Measurements from ENCODE around the gene LILRA5. TPM values are rescaled to one million over a fixed set of nuclear protein-coding genes. Genes with fewer than 3 reads are reported as not detected.

LILRA5 gene
- total and polyA plus RNA-seq, 2 of the 8 experiments (the other 6 are each of a cell fraction or from before 2014, with no cell fraction given): not detected

- CTCF ChIA-PET (ENCODE audit: partially characterized antibody): interaction anchor here (1.3 to 1.9 kb wide), 4 partner anchors 9 to 45 kb away, joined by 3 to 7 read pairs (median 4); no protein-coding TSS in a partner anchor
- 77% methylated on average over 6 of the region's 6 CpGs; no CpG with 5 or more reads in 1 of the 2 experiments for WGBS, 2 experiments (ENCODE audit: extremely low coverage in 1 of 2, insufficient coverage in 1 of 2, insufficient read length in 1 of 2, insufficient replicate concordance in 2 of 2, low coverage in 1 of 2, low lambda C conversion rate in 2 of 2, missing lambda C conversion rate in 1 of 2)
- TF ChIP-seq TAF7 (optimal IDR thresholded peaks at IDR 0.05; ENCODE audit: borderline replicate concordance, low read depth, low read length): no peak
- TF ChIP-seq CHD2 (IDR thresholded peaks at IDR 0.05; ENCODE audit: low read length): no peak
- TF ChIP-seq POLR2A (IDR thresholded peaks at IDR 0.05; ENCODE audit: control extremely low read depth in 1 of 2, low read depth in 2 of 2, low read length in 2 of 2): no peak
- TF ChIP-seq JUN (IDR thresholded peaks at IDR 0.05; ENCODE audit: low read depth, low read length): no peak
- no peak for TF ChIP-seq RFX5 (IDR thresholded peaks at IDR 0.05; ENCODE audit: borderline replicate concordance, low read depth, low read length)
- no peak for TF ChIP-seq ASH2L (IDR thresholded peaks at IDR 0.05; ENCODE audit: low read length)
- no peak for TF ChIP-seq KDM4A (IDR thresholded peaks at IDR 0.05; ENCODE audit: low read depth, low read length, severe bottlenecking)
- TF ChIP-seq PHF8 (conservative IDR thresholded peaks at IDR 0.05; ENCODE audit: low read depth, low read length): no peak
- TF ChIP-seq MAFK (IDR thresholded peaks at IDR 0.05; ENCODE audit: low read depth, low read length): no peak
- TF ChIP-seq CBX5 (IDR thresholded peaks at IDR 0.05; ENCODE audit: low read depth, low read length): no peak
- no peak for TF ChIP-seq SP2 (IDR thresholded peaks at IDR 0.05; ENCODE audit: low read length)
- no peak for TF ChIP-seq JUND (IDR thresholded peaks at IDR 0.05; ENCODE audit: low read length)
- TF ChIP-seq RAD21 (IDR thresholded peaks at IDR 0.05 in 1 of 2, conservative IDR thresholded peaks at IDR 0.05 in 1 of 2; ENCODE audit: low read depth in 2 of 2, low read length in 2 of 2): no peak
- no peak for TF ChIP-seq HDAC6 (IDR thresholded peaks at IDR 0.05; ENCODE audit: low read depth, low read length)
- no peak for TF ChIP-seq BRCA1 (IDR thresholded peaks at IDR 0.05; ENCODE audit: low read depth, low read length)
- TF ChIP-seq SIRT6 (IDR thresholded peaks at IDR 0.05; ENCODE audit: low read length): no peak
These were observed 33.0 kb upstream of the LILRA5 start for GRCh38 chr19:54345938-54346386.

More at GRCh38 chr19:54345938-54346386, 33.0 kb upstream of the LILRA5 start:
- Histone ChIP-seq H3K56ac (replicated peaks; ENCODE audit: insufficient read length, low read depth, low read length) (no peak overlapping the region), H4K8ac (ENCODE audit: extremely low read depth, insufficient read depth, low read length) (no peak overlapping the region), H3K79me1 (ENCODE audit: low read depth, low read length) (no peaks in the 10 kb centered on the region), H3K23ac (ENCODE audit: insufficient read length) (no peak overlapping the region), H3K18ac (ENCODE audit: extremely low read depth, low read length) (no peak overlapping the region), H3K27me3 (replicated peaks in 1 of 4; ENCODE audit: control insufficient read depth in 3 of 4, extremely low read depth in 1 of 4, insufficient read depth in 3 of 4, low read length in 3 of 4) (no peaks in the 10 kb centered on the region), H3K9ac (replicated peaks in 1 of 4; ENCODE audit: extremely low read depth in 1 of 4, low read depth in 3 of 4, low read length in 3 of 4) (no peak overlapping the region), H2BK120ac (replicated peaks; ENCODE audit: low read depth, low read length) (no peak overlapping the region), H3K4me1 (replicated peaks in 1 of 4; ENCODE audit: control insufficient read depth in 3 of 4, insufficient read depth in 4 of 4, low read length in 3 of 4) (no peaks in the 10 kb centered on the region), H2AK5ac (ENCODE audit: low read depth, low read length) (no peak overlapping the region), H3K23me2 (ENCODE audit: low read depth, low read length) (no peaks in the 10 kb centered on the region), H4K20me1 (replicated peaks in 1 of 2; ENCODE audit: control insufficient read depth in 1 of 2, insufficient read depth in 2 of 2, low read length in 2 of 2) (no peaks in the 10 kb centered on the region), H4K5ac (ENCODE audit: insufficient read length, low read depth, low read length) (no peak overlapping the region), H2BK12ac (ENCODE audit: low read depth, low read length) (no peak overlapping the region), H3K27ac (ENCODE audit: low read depth, low read length) (no peak overlapping the region), H3K4ac (replicated peaks; ENCODE audit: insufficient read length, low read depth, low read length) (no peak overlapping the region), H2BK5ac (ENCODE audit: low read depth, low read length) (no peak overlapping the region), H3K79me2 (ENCODE audit: control insufficient read depth in 1 of 2, insufficient read depth in 2 of 2, low read length in 2 of 2) (no peaks in the 10 kb centered on the region), H2BK20ac (ENCODE audit: low read length) (no peak overlapping the region), H3K36me3 (ENCODE audit: control insufficient read depth in 2 of 4, insufficient read depth in 4 of 4, low read length in 3 of 4) (no peaks in the 10 kb centered on the region), H3K14ac (ENCODE audit: insufficient read length) (no peak overlapping the region), H3K9me3 (ENCODE audit: insufficient read depth in 2 of 2, low read depth in 1 of 2, low read length in 1 of 2) (no peaks in the 10 kb centered on the region), H3K4me3 (ENCODE audit: extremely low read depth in 1 of 4, insufficient read depth in 2 of 4, low read depth in 3 of 4, low read length in 4 of 4) (no peak overlapping the region), H2AFZ (ENCODE audit: low read length) (no peak overlapping the region), H4K91ac (replicated peaks; ENCODE audit: insufficient read length, low read length) (no peak overlapping the region), H2BK15ac (ENCODE audit: low read length) (no peak overlapping the region), H3K4me2 (ENCODE audit: insufficient read depth in 1 of 2, low read depth in 2 of 2, low read length in 2 of 2) (no peak overlapping the region)
- POLR2A ChIA-PET (ENCODE audit: partially characterized antibody): no interaction called here
- FAIRE-seq: no peak
- DNase-seq (ENCODE audit: low read depth in 1 of 2, low spot score in 2 of 2): no peak

Data from H1 (cell line).